ENCODE data around the gene TBX15.

TBX15 gene

DNA sequence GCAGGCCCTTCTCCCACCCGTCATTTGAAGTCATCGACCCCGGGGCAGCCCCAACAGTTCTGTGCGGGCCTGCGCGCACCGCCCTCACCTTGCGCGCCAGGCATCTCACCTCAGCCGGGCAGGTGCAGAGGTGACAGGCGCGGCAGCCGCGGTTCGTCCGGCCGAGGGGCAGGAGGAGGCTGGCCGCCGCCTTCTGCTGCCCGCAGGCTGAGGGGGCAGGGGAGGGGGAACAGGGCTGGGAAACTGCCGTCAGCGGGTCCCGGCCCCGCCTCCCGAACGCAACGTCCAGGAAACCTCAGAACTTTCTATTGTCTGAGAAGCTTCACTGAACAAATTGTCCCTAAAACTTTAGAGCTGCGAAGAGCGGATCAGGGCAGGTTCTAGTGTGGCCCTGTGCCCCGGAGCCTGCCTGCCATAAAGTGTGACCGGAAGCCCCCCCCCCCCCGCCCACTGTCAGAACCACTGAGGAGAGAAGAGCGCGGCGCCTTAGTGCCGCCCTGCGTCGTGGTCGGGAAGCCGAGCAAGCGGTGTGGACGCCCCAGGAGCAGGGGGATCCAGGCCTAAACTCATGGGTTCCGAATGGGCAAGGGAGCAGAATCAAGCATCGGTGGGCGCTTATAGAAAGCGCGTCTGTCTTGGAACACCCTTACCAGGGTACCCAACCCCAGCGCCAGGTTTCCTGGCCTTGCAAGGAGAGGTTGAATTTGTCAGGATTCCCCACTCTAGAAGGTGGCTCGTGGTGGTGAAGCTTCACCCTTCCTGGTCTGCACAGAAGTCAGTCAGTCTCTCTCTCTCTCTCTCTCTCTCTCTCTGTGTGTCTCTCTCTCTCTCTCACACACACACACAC, 13.3 kb upstream of the TBX15 start:
- no peak for DNase-seq

GRCh38 chr1:119000371-119001180, 12.4 kb upstream of the TBX15 start:
- no peak for DNase-seq

DNA sequence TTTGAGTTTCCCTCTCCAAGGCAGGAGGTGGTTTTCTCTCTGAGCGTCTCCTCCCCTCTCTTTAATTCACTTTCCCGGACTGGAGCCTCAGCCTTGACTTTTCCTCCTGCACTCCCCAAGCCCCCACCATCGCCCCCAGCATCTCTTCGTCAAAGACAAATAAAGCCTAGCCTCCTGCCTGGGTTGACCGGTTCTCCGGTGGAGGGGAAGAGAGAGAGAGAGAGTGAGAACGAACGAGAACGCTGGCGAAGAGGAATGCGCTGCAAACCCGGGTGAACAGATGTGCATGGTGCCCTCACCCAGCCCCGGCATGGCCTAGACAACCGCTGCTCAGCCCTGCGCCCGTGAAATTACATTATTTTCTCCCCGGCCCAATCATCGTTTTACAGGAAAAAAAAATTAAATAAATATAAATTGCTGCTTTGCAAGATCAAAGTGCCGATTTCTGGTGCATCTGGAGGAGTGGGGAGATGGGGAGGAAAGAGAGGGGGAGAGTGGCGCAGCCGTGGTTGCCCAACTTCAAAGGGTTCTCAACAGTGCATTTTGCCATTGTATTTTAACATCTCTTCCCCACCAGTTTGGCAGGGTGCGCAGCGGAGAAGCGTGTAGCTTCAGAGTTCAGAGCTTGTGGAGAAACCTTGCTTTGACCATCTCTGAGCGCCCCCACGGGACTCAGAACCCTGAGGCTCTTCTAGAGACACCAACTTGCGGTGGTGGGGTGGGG, 11.4 kb upstream of the TBX15 start:
- no peak for DNase-seq

DNA sequence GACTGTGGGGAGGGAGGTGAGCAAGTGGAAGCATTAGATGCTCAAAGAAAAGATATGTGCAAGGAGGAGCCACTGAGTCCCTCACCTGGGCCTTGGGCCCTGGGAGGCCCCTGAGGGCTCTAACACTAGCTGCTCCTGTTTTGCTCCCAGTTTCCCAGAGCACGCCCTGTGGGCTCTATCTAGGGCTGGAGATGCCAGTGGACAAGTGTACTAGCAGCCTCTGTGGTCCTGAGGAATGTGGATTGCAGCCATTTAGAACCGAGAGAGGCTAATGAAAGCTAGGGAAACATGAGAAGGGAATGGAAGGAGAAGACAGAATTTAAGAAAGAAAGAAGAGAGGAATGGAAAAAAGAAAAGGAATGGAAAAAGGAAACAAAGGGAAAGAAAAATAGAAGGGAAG, 10.0 kb upstream of the TBX15 start:
- DNase-seq: no peak

- no peak for DNase-seq
Observed at GRCh38 chr1:118997225-118997624, 9.1 kb upstream of the TBX15 start.

- no peak for DNase-seq
Observed at GRCh38 chr1:118995312-118996016, 7.3 kb upstream of the TBX15 start.

DNA sequence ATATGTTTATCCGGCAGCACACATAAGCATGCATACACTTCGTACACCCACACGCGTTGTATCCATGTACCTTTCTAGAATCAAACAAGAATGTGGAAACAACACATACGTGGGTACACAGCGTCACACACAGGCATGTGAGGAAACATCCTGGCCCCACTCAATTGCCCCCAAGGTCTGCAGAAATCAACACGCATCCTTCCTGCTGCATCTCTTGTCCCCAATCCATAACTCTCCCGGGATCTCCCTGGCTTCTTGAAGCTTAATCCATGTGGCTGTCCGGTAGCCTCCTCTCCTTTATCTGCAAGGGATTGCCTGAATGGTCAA, 5.5 kb upstream of the TBX15 start:
- no peak for DNase-seq

GRCh38 chr1:118992868-118993699, 4.9 kb upstream of the TBX15 start:
- DNase-seq: no peak

- no peak for DNase-seq
Observed at GRCh38 chr1:118992237-118992825, 4.2 kb upstream of the TBX15 start.

DNA sequence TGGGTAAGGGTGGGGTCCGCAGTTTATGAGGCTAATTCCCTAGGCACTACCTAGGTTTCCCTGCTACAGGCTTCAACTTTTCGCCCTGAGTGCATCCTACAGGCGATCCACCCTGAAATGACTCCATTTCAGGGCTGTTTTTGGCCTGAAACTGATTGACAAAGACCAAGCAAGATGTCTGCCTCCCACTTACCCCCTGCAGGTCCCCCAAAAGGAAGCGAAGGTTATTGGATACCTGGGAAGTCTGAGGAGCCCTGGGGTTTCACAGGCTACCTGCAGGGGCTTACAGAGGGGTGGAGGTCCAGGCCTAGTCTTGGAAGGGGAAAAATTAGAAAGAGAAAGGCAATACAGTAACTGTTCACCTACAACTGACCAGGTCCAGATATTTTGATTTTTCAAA, 3.3 kb upstream of the TBX15 start:
- no peak for DNase-seq

DNA sequence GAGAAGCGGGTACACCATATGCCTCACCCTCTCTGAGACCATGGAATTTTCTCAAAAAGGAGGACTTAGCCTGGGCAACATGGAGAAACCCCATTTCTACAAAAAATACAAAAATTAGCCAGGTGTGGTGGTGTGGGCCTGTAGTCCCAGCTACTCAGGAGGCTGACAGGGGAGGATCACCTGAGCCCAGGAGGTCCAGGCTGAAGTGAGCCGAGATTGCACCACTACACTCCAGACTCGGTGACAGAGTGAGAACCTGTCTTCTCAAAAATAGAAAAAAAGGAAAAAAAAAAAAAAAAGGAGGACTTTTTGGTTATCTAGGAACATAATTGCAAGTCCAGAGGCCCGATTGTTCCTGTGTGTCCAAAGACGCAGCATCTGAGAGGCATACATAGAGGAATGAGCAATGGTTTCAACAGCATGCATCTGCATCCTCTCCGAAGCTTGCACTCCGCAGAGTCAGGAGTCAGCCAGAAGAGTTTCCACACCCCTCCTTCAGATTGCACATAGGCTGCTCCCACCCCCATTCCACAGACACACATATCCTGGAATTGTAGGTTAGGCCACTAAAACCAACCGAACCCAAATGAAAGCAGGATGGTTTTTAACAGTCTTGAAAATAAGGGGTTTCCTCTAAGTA, 2.5 kb upstream of the TBX15 start:
- no peak for DNase-seq

DNA sequence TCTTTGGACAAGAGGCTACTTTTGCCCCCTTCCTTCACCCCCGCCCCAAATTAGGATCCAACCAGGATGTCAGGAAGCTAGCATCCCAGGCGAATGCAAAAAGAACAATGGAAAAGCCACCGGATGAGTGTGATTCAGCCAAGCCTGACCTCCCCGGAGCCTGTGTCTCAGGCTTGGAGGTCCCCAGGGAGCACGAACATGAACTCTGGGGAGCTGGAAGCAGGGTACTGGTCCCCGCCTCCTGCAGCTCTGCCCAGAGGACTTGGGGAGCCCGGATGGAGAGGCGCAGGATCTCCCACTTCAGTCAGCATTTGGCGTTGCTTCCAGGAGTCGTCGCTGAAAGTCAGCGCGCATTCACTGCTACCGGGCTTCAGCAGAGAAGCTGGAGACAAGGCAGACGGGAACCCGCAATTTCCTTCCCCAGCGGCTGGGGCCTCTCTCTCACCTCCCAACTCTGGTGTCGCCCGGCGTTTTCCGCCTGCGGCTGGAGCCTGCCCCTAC, 1.8 kb upstream of the TBX15 start:
- no peak for DNase-seq

GRCh38 chr1:118989006-118989815, 1.1 kb upstream of the TBX15 start:
- DNase-seq: no peak

DNA sequence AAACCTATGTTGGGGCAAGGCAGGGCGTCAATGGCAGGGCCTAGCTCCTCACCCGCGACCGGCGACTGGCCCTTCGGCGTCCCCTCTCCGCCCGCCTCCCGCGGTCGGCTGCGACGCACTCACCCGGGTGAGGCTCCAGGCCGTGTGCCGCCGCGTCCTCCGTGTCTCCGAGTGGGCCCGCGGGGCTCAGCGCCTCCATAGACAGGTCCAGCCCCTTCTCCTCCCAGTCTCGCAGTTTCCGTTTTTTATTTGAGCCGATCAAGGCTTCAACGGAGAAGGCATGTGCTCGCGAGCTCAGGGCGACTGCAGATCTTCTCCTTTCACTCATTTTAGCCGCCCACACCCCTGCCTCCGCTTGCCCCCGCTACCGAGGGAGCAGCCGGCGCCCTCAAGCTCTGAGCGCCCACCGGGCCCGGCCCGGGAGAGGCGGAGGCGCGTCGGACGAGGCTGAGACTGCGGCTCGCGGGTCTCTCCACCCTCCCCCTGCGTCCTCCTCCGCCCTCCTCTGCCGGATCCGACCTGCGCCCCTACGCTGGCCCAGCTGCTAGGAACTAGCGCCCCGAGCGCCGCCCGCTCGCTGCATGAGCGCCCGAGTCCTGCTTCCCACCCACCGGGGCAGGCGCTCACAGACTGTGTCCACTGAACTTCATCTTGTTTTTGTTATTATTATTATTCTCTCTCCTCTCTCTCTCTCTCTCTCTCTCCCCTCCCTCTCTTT, 516 bp downstream of the TBX15 start:
- DNase-seq: no peak

DNA sequence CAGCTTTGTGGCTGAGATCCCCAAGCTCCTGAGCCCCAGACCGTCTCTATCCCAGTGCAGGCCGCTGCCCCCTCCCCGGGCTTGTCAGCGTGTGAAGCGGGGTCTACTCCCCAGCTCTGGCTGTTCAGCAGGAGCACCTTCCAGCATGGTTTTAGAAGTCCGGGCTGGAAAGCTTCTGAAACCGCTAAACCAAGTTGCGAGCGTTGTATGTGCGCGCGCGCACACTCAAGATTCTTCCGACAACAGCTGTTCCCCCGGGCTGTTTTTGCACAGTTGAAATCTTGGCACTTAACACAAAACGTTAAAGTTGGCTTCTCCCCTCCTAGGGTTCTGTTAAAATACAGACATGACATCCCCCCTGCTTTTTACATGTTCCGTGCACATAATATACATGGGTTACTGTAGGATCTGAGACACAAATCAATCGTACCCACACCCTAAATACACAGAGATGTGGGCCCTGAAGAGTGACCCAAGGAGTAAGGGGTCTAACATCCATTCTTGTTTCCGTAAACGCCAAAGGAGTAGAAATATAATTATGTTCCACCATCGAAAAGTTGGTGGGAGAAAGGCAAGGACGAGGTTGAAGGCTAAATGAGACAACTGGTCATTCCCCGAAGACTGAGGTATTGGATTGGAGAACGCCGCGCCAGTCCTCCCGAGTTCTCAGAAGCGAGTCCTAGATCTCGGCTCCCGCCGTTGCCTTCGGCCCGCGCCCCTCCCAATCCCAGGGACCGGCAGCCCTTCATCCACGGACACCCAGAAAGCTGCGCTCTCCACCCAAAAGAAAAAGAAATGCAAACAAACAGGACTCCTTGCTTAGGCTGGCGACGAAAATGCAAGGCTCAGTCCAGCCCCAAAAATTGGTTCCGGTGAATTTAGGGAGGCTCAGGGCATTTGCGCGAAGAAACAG, 1.3 kb downstream of the TBX15 start:
- no peak for DNase-seq

DNA sequence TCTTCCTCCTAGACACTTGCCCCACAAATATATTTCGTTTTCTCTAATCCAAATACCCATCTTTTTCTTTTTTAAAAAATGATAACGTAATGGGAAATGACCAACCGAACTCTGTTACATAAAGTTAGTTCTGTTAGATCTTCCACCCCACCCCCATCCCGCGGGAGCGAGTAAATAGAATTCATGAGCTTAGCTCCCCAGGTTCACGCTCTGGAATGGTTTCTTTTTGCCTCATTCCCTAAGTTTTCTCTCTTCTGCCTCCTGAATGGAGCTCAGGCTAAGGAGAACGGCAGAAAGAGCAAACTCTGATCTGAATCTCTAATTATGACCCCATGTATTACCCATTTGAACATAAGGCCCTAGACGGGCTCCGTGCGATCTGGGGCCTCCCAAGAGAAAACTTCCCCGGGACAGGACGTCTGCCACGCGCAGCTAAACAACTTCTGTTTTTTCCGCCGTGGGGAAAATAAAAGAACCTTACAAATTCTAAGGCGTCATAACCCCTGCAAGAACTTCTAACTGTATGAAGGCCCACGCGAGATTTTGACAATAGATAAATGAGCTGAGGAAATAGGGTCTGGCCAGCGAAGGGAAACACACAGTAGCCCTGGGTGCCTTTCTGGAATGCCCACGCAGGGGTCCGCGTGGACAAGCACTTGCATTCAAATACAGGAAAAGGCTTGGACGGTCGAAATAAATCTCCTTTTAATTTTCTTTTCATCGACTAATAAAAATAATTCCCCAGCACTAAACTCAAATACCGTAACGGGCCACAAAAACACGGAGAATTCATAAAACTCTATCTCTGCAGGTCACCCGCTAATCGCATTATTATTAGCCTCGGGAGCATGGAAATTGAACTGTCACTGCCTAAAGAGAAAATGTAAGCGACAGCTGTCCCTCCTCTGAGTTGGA, 2.2 kb downstream of the TBX15 start:
- no peak for DNase-seq
